ENCODE data around the gene MAN2A2.
A peak's percentile ranks its signal among the peaks of the same experiment; 100 is the strongest.
"Not testable (repeated sequence)": the region's sequence is repeated elsewhere in the genome, so short reads cannot be mapped to it uniquely, and the experiment has no call there.

The MAN2A2 gene

DNA sequence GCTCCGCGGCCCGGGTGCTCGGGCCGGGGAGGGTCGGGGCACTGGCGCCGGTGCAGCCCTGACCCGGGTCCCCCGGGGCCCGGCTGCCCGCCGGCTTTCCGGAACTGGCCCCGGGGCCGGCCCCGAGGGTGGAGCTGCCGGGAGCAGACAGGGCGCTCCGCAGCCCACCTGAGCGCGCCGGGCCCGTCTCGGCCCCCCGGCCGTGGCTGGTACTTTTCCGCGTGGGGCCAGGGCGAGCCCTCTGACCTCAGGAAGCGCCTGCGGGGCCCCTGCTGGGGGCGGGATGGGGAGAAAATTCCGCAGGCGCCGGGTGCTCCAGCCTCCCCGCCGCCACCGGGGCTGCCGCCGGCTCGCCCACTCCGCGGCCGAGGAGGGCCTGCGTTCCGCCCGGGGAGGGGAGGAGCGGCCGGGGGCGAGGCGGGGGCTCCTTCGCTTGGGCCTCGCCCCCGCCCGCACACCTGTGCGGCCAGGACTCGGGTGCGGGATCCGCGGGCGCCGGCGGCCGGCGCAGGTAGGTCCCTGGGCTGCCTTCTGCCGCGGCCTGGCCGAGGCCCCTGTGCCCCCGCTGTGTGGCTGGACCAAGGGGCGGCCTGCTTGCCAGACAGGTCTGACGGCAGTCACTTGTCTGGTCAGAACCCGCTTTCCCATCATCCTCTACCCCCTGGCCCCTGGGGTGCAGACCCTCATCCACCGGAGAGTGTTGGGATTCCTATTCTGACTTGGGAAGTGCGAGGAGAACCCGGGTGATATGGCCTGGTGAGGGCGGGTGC is 31.2 kb upstream of the MAN2A2 start:
- no peak for DNase-seq

DNA sequence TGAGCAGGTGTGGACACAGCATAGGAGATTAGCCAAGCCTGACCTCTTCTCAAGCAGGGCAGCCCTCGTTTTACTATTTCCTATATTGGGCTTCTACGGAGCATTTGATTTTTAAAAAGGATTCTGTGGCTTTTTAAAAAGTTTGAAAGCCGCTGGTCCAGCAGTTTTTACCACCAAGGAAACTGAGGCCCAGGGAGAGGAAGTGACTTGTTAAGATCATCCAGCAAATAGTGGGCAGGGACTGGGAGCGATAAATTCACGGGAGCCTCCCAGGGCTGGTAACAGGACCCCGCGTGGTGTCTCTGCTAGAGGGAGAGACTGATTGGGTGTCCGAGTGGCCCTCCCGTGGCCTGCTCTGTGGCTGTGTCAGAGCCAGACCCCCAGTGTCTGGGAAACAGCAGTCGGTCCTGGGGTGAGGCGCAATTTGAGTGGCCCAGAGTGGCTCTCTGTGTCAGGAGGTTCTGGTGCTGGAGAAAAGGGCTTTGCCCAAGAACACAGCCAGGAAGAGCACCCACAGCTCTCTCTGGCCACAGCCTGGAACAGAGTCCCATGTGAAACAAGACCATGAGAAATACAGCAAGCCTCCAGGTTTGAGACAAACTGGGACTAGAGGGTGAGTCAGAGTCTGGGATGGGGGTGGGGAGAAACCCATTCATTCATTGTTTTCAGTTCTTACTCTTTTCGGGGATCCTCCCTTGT is 30.5 kb upstream of the MAN2A2 start:
- peak; percentile 25 for DNase-seq

DNA sequence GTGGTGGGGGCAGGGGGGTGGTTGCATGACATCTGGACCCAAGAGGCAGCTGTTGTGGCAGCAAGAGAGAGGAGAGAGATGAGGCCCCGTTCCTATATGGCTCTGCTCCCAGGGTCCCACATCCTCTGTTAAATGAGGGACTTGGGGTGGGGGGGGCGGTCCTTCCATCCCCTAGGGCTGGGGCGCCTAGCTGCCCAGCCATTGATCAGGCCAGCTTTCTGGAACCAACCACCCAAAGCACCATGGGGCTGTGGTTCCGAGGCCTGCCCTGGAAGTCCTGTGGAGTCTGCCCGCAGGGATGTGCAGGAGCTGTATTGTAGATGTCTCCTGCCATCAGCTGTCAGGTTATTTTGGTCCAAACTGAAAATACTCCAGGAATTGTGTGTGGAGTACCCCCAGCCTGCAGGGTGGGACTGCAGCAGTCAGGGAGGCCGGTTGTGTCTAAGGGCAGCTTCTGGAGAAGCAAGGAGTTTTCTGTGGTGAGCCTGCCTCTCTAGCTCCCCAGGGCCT is 29.6 kb upstream of the MAN2A2 start:
- no peak for DNase-seq

DNA sequence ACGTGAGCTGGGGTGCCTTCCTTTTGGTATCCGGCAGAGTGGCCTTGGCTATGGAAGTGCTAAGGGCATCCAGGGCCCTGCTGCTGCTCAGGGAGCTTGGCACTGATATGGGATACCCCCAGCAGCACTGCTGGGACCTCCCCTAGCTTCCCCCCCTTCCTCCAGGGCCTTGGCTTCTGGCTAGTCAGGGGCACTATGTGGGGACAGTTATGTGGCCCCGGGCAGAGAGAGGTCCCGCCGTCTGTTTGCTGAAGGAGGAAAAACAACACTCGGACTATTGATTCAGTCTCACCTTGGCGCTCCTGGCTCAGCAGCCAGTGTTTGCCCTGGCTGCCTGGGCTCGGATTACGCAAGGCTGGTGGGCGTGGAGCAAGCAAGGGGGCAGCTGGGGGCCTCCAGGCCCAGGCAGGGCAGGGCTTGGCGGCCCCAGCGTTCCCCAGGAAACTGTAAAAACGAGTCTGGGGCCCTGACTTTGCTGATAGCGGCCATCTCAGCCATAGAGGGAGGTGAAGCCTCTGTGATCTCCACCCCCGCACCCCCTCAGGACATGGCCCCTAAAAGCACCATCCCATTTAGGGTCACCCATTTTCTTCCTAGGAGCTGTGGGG is 29.0 kb upstream of the MAN2A2 start:
- DNase-seq: no peak

DNA sequence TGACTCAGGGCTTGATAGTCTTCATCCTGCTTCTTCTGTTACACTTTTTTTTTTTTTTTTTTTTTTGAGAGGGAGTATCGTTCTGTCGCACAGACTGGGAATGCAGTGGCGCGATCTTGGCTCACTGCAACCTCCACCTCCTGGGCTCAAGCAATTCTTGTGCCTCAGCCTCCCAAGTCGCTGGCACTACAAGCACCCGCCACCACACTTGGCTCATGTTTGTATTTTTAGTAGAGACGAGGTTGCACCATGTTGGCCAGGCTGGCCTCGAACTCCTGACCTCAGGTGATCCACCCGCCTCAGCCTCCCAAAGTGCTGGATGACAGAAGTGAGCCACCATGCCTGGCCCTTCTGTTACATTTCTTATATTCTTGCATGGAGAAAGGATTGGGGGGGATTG is 28.1 kb upstream of the MAN2A2 start:
- not testable (repeated sequence) for DNase-seq

DNA sequence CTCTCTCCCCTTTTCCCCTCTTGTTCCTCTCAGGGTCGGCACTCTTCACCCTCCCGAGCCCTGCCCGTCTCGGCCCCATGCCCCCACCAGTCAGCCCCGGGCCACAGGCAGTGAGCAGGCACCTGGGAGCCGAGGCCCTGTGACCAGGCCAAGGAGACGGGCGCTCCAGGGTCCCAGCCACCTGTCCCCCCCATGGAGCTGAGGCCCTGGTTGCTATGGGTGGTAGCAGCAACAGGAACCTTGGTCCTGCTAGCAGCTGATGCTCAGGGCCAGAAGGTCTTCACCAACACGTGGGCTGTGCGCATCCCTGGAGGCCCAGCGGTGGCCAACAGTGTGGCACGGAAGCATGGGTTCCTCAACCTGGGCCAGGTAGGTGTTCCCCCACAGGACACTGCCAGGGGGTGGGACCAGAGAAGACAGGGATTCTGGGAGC is 27.5 kb upstream of the MAN2A2 start:
- no peak for DNase-seq

DNA sequence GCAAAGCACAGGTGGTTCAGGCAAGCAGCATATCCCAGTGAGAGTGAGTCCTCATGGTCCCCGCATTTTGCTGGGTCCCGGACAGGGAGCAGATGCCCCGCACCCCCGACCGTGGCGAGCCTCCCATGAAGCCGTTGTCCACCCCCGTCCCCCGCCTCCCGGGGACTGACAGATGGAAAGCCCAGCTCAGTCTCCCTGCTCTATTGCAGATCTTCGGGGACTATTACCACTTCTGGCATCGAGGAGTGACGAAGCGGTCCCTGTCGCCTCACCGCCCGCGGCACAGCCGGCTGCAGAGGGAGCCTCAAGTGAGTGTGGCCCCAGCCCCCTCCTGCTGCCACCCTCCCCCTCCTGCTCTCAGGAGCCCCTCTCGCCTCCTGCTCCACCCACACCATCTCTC is 27.1 kb upstream of the MAN2A2 start:
- DNase-seq: no peak

DNA sequence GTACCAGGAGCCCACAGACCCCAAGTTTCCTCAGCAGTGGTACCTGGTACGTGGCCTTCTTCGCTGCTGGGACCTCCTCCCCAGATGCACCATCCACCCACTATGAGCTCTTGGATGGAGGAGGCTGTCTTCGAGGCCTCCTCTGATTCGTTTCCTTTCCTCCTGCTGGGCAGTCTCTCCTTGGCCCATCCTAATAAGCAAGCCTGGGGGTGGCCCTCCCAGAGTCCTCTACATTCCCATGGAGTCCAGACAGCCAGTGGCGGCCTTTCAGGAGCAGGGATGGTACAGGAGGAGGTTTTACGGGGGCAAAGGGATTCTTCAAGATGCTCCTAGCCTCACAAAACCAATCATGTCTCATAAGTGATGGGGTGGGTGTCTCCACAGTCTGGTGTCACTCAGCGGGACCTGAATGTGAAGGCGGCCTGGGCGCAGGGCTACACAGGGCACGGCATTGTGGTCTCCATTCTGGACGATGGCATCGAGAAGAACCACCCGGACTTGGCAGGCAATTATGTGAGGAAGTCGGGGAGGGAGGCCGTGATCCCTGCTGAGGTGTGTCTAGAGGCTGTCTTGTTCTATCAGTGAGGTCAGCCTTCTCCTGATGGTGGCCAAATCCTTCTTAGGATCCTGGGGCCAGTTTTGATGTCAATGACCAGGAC is 26.5 kb upstream of the MAN2A2 start:
- no peak for DNase-seq

DNA sequence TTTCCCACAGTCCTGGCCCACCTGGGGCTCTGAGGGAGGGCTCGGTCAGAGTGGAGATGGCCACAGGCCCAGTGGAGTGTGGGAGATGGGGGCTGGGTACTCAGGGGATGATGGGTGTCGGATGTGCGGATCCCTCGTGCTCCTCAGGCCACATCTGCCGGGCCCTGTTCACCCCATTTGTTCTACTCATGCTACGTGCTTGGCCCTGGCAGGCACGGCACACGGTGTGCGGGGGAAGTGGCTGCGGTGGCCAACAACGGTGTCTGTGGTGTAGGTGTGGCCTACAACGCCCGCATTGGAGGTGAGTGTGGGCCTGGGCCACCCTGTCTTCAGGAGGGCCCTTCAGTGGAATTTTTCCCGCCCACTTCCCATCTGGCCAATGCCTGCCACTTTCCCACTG is 25.8 kb upstream of the MAN2A2 start:
- DNase-seq: no peak

DNA sequence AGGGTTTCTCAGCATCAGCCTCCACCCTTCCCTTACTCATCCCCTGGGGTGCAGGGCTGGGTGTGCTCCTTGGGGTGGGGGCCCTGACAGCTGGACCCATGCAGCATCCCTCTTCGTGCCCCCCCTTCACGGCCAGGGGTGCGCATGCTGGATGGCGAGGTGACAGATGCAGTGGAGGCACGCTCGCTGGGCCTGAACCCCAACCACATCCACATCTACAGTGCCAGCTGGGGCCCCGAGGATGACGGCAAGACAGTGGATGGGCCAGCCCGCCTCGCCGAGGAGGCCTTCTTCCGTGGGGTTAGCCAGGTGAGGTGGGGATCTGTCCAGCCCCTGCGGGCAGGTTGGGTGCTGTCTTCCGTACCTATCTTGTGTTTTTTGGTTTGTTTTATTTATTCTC is 25.1 kb upstream of the MAN2A2 start:
- no peak for DNase-seq

DNA sequence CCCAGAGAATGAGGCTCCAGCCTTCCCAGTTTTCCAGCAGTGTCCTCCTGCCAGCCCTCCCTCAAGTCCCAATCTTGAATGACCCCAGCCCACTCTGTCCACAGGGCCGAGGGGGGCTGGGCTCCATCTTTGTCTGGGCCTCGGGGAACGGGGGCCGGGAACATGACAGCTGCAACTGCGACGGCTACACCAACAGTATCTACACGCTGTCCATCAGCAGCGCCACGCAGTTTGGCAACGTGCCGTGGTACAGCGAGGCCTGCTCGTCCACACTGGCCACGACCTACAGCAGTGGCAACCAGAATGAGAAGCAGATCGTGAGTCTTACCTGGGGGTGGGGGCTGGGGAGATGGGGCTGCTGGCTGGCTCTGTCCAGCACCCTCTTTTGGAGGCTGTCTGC is 24.4 kb upstream of the MAN2A2 start:
- no peak for DNase-seq

DNA sequence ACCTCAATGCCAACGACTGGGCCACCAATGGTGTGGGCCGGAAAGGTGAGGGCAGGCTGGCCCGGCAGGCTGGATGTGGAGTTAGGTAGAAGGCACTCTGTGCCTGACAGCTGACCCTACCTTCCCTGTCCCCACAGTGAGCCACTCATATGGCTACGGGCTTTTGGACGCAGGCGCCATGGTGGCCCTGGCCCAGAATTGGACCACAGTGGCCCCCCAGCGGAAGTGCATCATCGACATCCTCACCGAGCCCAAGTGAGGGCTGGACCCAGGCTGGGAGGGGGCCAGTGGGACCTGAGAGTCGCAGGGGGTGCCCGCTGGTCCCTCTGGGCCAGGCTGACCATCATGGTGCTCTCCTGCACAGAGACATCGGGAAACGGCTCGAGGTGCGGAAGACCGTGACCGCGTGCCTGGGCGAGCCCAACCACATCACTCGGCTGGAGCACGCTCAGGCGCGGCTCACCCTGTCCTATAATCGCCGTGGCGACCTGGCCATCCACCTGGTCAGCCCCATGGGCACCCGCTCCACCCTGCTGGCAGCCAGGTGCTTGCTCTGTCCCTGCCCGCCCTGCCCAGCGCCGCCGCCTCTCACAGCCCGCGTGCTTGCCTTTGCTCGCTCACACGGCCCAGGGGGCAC is 23.3 kb upstream of the MAN2A2 start:
- DNase-seq: no peak

DNA sequence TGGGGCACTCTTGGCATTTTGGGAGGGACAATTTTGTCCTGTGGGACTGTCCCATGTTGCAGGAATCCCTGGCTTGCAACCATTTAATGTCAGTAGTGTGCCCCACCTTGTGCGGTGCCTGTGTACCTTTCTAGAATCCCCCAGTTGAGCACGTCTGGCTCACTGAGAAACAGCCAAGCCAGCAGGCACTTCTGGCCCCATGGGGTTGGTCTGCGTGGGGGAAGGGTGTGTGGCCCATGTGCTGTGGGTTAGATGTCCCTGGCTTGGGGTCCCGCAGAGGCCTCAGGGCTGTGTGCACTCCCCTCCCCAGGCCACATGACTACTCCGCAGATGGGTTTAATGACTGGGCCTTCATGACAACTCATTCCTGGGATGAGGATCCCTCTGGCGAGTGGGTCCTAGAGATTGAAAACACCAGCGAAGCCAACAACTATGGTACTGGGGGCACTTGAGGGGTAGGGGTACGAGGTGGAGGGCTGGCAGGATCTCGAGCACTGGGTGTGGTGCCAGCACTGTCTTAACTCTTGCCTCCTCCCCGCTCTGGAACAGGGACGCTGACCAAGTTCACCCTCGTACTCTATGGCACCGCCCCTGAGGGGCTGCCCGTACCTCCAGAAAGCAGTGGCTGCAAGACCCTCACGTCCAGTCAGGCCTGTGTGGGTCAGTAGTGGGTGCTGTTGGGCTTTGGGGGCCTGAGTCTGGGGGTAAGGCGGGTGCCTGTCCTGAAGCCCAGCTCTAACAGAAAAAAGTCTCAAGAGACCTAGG is 22.5 kb upstream of the MAN2A2 start:
- no peak for DNase-seq

DNA sequence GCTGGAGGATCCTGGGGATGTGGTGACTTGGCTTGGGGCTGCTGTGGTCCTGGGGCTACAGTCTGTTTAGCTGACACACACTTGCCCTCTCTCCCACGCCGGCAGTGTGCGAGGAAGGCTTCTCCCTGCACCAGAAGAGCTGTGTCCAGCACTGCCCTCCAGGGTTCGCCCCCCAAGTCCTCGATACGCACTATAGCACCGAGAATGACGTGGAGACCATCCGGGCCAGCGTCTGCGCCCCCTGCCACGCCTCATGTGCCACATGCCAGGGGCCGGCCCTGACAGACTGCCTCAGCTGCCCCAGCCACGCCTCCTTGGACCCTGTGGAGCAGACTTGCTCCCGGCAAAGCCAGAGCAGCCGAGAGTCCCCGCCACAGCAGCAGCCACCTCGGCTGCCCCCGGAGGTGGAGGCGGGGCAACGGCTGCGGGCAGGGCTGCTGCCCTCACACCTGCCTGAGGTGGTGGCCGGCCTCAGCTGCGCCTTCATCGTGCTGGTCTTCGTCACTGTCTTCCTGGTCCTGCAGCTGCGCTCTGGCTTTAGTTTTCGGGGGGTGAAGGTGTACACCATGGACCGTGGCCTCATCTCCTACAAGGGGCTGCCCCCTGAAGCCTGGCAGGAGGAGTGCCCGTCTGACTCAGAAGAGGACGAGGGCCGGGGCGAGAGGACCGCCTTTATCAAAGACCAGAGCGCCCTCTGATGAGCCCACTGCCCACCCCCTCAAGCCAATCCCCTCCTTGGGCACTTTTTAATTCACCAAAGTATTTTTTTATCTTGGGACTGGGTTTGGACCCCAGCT is 21.7 kb upstream of the MAN2A2 start:
- DNase-seq: no peak

DNA sequence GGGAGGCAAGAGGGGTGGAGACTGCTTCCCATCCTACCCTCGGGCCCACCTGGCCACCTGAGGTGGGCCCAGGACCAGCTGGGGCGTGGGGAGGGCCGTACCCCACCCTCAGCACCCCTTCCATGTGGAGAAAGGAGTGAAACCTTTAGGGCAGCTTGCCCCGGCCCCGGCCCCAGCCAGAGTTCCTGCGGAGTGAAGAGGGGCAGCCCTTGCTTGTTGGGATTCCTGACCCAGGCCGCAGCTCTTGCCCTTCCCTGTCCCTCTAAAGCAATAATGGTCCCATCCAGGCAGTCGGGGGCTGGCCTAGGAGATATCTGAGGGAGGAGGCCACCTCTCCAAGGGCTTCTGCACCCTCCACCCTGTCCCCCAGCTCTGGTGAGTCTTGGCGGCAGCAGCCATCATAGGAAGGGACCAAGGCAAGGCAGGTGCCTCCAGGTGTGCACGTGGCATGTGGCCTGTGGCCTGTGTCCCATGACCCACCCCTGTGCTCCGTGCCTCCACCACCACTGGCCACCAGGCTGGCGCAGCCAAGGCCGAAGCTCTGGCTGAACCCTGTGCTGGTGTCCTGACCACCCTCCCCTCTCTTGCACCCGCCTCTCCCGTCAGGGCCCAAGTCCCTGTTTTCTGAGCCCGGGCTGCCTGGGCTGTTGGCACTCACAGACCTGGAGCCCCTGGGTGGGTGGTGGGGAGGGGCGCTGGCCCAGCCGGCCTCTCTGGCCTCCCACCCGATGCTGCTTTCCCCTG is 21.0 kb upstream of the MAN2A2 start:
- no peak for DNase-seq

DNA sequence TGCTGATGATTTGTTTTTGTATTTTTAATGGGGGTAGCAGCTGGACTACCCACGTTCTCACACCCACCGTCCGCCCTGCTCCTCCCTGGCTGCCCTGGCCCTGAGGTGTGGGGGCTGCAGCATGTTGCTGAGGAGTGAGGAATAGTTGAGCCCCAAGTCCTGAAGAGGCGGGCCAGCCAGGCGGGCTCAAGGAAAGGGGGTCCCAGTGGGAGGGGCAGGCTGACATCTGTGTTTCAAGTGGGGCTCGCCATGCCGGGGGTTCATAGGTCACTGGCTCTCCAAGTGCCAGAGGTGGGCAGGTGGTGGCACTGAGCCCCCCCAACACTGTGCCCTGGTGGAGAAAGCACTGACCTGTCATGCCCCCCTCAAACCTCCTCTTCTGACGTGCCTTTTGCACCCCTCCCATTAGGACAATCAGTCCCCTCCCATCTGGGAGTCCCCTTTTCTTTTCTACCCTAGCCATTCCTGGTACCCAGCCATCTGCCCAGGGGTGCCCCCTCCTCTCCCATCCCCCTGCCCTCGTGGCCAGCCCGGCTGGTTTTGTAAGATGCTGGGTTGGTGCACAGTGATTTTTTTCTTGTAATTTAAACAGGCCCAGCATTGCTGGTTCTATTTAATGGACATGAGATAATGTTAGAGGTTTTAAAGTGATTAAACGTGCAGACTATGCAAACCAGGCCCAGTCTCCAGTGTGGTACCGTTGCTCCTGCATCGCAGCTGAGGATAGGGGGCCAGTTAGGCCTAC is 20.1 kb upstream of the MAN2A2 start:
- no peak for DNase-seq

DNA sequence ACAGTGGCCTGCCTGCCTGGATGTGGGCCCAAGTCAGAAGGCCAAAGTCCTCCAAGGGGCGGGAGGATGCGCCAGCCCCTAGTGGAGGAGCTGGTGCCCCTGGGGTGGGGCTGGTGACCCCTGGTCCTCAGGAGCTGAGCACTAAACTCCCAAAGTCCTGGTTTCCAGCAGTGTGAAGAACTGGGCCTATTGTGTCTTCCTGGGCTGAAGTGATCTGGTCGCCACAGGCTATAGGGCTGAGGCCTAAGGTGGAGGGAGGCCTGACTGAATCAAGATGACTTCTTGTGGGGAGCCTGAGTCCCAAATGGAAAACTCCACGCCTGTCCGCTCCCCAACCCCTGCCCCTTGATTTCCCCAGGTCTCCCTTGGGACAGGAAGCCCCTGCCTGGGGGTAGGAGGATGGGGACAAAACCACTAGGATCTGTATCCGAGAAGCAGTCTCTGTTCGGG is 19.6 kb upstream of the MAN2A2 start:
- no peak for DNase-seq

DNA sequence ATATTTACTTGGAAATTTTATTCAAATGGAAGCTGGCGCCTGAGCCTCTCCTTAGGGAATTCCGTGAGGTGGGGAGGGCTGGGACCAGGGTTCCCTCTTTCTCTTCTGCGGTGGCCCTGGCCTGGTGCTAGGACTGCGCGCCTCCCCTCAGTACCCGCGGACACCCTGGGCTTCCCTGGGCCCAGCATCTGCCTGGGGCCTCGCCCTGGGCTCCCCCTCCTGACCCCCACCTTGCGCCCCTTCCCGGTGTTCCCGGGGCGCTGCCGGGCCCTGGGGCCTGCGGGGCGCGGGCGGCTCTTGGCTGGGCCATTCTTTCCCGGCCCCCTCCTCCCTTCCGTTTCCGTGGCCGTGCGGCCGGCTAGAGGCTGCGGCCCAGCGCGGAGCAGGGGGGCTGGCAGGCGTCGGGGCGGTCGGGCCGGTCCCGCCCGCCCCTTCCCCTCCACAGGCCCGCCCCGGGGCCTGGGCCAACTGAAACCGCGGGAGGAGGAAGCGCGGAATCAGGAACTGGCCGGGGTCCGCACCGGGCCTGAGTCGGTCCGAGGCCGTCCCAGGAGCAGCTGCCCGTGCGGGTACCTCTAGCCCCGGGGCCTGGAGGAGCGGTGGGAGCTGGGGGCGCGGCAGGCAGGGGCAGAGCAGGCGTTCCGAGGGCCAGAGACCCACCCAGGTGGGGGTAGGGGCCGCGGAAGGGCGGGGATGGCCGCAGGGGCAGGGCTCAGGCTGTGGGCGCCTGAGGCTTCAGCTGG is 19.0 kb upstream of the MAN2A2 start, which contains the start of gene FES:
Gene FES, plus strand, starts transcription at position 529 of the 743 bp plus-strand sequence. CDS start 542 bp downstream, outside the sequence.
- no peak for DNase-seq
